Measurements from ENCODE around the gene ADD3. TPM values are rescaled to one million over a fixed set of nuclear protein-coding genes. Genes with fewer than 3 reads are reported as not detected.

Gene ADD3
- total RNA-seq, 1 donor from 2014 or later = 43.8 TPM

- TF ChIP-seq CTCF (conservative IDR thresholded peaks at IDR 0.05; ENCODE audit: low read depth, low read length) = no peak
- no peak for DNase-seq (ENCODE audit: low read depth)
- no peak overlapping the region for H3K4me3 ChIP-seq (ENCODE audit: low read depth, low read length)
These were observed 173.7 kb downstream of the ADD3 start for GRCh38 chr10:110181451-110181850.

- no peak for TF ChIP-seq CTCF (conservative IDR thresholded peaks at IDR 0.05; ENCODE audit: low read depth, low read length)
- H3K4me3 ChIP-seq (ENCODE audit: low read depth, low read length) = no peak overlapping the region
- no peak for DNase-seq (ENCODE audit: low read depth)
These were observed 174.1 kb downstream of the ADD3 start for GRCh38 chr10:110181911-110182310.

GRCh38 chr10:110184398-110184797 is 176.6 kb downstream of the ADD3 start:
- no peak for DNase-seq (ENCODE audit: low read depth)
- TF ChIP-seq CTCF (conservative IDR thresholded peaks at IDR 0.05; ENCODE audit: low read depth, low read length) = no peak
- H3K4me3 ChIP-seq (ENCODE audit: low read depth, low read length) = no peak overlapping the region

Other genes starting within 250 kb of the ADD3 start
- gene XPNPEP1, start 84.5 kb upstream of the ADD3 start, total RNA-seq = 98.1 and 191 TPM in 2 replicates
- gene MXI1, start 199.6 kb downstream of the ADD3 start, total RNA-seq = 5.4 and 12.6 TPM in 2 replicates

Measured in epithelial cell of proximal tubule (primary cell).